ENCODE data around the gene PALLD.
"Not testable (repeated sequence)": the region's sequence is repeated elsewhere in the genome, so short reads cannot be mapped to it uniquely, and the experiment has no call there.

PALLD gene

GRCh38 chr4:168712316-168712890 is 215.6 kb downstream of the PALLD start:
- DNase-seq = no peak

DNA sequence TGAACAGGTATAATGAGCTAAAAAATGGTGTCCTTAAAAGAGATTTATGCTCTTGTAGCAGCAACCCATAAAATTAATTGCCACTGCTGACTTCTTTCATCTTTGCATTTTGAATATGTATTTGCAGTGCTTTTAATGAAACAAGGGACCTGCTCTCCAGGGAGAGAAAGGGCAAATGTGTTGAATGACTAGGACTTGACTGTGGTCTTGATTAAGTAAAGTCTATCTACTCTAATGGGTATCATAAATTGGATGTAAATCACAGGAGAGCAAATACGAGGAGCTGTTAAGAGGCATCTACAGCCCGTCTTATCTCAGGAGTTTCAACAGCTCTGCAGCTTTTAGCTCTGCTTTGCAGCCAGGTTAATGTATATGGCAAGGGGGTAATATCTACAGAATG is 216.4 kb downstream of the PALLD start:
- no peak for DNase-seq

GRCh38 chr4:168715896-168716295 is 219.0 kb downstream of the PALLD start:
- DNase-seq = no peak

DNA sequence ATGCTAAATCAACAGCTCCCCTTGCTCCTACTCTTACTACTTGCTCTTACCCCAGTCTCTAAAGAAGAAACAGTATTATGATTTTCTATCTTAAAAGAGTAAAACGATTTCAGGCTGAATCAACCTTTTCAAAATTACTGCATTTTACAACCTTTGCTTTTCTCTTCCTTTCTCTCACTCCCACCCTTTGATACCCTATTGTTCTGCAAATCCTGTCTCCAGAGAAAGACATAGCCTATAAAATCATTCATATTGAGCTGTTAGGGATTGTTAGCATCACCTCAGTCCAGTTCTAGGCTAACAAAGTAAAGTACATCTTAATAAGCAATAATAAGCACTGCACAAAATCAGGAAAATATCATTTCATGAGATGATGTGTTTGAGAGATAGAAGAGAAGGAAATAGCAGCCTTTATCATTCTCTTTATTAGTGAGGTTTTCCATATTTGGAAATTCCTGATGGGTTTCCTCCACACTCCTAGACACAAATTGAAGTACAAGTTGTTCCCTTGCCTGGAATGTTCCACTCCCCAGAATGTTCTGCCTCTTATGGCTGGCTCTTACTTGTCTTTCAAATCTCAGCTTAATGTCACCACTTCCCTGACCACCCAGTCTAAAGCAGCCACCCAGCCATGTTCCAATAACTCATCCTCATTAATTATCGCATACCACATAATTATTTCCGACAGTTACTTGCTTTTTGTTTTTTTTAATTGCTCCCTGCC is 219.7 kb downstream of the PALLD start:
- no peak for DNase-seq

GRCh38 chr4:168717847-168718246 is 221.0 kb downstream of the PALLD start:
- no peak for DNase-seq

DNA sequence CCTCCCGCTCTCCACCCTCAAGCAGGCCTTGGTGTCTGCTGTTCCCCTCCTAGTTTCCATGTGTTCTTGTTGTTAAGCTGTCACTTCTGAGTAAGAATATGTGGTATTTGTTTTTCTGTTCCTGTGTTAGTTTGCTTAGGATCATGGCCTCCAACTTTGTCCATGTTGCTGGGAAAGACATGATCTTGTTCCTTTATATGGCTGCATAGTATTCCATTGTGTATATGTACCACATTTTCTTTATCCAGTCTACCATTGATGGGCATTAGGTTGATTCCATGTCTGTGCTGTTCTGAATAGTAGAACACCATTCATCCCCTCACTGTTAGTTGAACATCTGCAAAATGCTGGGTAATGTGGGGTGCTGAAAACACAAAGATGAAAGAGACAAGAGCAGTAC is 222.9 kb downstream of the PALLD start:
- no peak for DNase-seq

DNA sequence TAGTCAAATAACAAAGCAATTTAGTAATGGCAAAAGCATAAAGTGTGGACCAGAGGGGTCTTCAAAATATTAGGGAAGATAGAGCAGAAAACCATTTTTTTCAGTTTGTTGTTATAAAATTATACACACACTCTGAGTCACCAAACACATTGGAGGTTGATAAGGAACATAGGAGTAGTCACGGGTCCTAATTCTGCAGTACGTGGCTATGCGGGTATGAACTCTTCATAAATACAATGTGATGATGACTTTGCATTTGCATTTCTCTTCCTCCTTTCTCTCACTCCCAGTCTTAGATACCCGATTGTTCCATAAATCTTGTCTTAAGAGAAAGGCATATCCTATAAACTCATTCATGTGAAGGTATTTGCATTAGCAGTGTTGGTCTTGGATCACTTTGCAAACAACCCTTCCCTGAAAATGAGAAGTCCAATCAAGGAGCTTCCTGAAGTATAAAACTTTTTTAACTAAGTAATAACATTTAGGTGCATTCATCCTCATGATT is 223.6 kb downstream of the PALLD start:
- no peak for DNase-seq

DNA sequence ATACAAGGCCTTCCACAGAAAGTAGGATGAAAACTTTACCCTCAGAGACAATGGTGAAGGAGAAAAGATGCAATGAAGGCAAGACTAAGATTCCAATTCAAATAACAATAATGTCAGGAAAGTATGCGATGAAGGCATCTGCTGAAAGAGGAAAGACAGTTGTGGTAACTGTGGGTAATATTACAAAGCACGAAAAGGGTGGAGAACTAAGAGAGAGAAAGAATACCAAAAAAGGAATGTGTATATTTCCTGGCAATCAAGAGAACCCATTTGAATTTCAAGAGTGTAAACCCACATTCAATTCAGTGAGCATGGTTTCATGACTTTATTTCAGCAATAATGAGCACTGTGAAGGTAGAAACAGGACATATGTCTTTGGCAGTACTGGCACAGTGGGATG is 225.5 kb downstream of the PALLD start:
- DNase-seq = no peak

DNA sequence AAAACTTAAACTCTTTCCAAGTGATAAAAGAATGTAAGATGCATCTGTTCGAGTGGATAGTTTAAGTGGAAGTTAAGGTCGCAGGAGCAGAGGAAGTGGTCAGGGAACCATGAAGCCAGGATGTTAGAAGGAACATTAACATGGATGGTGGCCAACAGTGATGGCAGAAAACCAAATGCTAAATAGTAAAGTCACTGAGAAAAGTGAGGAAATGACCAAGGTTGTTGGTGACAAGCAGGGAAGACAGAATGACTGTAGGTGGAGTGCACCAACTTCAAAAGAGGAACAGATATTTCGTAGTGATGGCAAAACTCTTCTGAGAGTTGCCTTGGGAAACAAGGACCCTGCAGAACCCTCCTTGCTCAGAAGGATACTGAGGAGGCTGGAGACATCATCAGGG is 226.2 kb downstream of the PALLD start:
- no peak for DNase-seq

DNA sequence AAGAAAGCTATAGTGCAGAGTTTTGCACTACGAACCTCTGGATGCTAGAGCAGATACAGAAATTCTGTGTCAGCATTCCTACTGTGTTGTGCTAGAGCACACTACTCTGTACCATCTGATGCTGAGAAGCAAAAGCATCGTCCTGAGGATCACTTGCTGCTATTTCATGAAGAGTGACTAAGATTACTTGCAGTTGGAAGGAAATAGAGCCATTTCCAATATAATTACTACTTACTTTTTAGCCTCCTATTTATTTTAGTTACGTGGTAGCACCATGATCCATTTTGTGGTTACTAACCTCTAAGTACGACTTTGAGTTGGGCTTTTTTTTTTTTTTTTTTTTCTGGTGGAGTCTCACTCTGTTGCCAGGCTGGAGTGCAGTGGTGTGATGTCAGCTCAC is 226.7 kb downstream of the PALLD start:
- no peak for DNase-seq

- no peak for DNase-seq
Measured at GRCh38 chr4:168724243-168724642, 227.4 kb downstream of the PALLD start.

DNA sequence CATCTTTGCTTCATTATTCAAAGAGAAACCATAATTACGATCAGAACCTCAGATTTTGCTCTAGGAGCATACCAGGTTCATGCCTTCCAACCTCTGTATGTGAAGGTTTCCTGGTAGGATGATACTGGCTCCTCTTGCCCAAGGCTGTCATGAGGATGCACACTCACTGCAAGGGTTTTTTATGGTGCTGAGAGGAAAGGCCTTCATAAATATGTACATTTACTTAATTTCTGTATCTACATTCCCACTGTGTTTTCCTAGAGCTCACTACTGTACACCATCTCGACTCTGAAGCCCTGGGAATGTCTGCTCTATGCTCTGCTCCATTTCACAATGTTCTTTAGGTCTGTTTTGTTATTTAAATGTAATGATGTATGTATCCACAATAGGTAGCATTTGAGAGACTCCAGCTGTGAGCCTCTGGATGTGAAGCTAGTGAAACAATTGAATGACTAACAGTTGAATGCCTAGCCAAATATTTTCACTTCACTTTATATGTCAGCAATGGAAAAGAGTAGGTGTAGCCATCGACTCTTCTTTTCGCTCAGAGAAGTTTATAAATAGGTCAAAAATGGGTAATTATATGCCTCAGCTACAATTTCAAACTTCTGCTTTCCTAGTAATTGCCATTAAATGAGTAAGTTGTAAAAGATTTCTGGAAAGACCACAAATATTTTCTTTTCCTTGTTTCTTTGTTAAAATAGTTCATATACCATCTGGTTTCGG is 228.0 kb downstream of the PALLD start:
- no peak for DNase-seq

DNA sequence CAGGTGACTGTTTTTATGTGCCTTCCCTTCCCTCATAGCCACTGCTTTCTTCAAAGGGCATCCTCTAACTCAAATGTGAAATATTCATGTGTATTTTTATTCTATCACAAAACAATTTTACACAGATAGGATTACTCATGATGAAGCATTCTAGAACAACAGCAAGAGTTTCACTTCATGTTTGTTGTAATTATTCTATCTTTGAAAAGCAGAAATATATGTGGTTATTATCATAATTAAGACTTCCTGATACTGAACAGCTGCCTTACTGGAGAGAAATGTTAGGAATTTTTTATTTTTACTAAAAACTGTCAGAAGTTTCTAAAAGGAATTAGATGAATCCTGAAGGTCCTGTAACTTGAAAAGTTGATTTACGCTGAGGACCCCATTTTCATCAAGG is 229.1 kb downstream of the PALLD start:
- DNase-seq = no peak

- DNase-seq = not testable (repeated sequence)
Measured at GRCh38 chr4:168727181-168727580, 230.3 kb downstream of the PALLD start.

- DNase-seq = no peak
Measured at GRCh38 chr4:168731006-168731636, 234.3 kb downstream of the PALLD start.

- DNase-seq = no peak
Measured at GRCh38 chr4:168731706-168732414, 235.0 kb downstream of the PALLD start.

DNA sequence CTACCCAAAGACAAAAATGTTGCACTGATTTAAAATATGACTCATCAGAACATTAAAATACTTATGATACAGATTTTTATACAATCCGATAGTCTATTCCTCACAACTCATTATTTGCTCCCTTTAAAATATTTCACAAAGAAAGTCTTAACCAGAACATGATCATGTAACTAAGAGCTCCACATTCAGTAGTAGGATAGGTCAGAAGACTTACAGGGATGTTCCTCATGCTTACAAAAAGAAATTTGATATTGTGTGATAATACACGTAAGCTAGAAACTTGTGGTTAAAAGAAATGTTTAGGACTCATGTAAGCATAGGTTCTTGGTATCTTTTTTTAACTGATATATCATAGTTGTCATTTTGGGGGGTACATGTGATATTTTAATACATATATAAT is 235.9 kb downstream of the PALLD start:
- no peak for DNase-seq

DNA sequence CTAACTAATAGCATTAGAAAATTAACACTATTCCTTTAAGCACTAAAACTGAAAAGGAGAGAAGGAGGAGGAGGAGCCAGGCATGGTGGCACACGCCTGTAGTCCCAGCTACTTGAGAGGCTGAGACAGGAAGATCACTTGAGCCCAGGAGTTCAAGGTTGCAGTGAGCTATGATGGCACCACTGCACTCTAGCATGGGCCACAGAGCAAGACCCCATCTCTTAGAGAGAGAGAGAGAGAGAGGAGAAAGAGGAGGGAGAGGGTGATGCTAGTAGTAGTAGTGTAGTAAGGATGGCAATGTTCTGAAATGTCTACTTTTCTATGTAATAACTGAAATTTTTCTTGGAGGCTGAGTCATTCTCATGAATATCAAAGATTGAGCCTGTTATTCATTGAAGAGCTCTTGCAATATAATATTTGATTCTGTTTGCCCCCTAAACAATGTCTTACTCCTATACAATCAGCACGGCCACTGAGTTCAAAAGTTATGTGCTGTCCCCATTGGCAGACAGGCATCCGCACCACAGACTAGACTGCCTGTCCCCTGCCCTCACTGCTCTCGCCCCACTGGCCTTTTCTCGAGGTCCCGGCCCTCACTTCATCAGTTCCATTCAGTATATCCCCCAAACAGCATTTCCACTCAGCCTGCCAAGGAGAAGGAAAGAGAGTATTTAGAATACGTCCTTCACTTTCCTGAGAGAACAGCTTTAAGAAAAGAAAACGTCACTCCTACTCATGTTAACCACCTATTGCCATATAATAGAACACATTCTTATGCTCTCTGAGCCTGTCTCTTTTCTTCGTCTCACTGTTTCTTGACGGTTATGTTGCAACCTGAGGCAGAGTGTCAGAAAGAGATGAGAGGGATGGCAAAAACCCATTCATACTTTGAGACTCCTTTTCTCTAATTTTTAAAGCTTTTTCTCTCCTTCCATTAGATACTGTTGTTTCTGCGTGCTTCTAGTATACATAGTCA is 238.1 kb downstream of the PALLD start:
- no peak for DNase-seq

- no peak for DNase-seq
Measured at GRCh38 chr4:168735735-168736134, 238.9 kb downstream of the PALLD start.

GRCh38 chr4:168736860-168737805 is 240.3 kb downstream of the PALLD start:
- no peak for DNase-seq

DNA sequence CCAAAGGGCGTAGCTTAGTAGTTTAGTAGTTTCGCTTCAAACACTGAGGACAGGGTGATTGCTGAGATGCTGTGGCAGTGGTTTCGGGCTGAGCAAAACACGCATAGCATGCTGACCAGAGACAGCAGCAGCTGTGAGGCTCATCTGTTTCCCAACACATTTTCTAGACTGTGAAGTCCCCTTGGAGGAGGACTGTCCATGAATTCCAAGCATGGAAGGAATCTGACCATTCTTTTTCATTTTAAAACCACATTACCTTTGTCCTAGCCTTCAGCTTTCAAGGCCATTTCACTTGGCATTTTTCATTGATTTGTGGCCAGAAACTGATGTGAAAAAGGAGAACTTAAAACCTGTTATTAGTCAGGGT is 240.9 kb downstream of the PALLD start:
- no peak for DNase-seq

All from stimulated activated CD4-positive, alpha-beta T cell treated with anti-CD3 and anti-CD28 coated beads, Interleukin-12 subunit alpha, Interleukin-12 subunit beta, amount 100 ng/mL, for 4 hours (primary cell).